Stomach (tissue), 4 donors: ENCODE data around the gene MCMBP.

Experiments
- CTCF ChIP-seq, 7 experiments: fragments of 450-650 bp in 4 of 7; fragments of 200-600 bp in 3 of 7; sonication (generic) in 3 of 7; IDR thresholded peaks; one replicate each; pipeline ENCODE4 v1.5.1; 2016 to 2019; ENCODE audit warnings: antibody characterized with exemption in 7 of 7, control low read depth in 2 of 7, mild to moderate bottlenecking in 1 of 7
- POLR2A ChIP-seq, 4 donors: fragments of 450-650 bp; IDR thresholded peaks; one replicate each; pipeline ENCODE4 v1.6.1; 2016; ENCODE audit warnings: antibody characterized with exemption in 4 of 4, control low read depth in 2 of 4, mild to moderate bottlenecking in 1 of 4, moderate library complexity in 1 of 4

DNA sequence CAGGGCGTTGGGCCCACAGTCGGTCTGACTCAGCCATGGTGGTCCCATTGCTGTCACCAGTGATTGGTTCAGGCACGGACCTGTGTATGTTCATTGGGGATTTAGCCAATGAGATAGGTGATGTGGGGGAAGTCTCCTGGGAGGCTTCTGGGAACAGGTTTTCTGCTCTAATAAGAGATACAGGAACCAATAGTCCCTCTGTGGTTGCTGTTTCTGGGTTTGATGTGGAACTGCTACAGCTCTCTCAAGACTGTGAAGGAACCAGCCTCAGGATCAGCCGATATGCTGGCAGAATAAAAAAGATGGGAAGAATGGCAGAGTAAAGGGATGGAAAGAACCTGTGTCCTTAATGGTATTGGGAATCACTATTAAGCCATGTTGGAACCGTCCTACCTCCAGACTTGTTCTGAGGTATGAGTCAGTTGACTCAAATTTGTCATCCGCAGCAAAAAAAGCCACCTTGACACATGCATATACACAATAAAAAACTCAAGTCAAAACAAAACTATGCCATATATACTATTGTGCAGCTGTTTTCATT is 70.6 kb downstream of the MCMBP start:
- no peak for TF ChIP-seq POLR2A (IDR thresholded peaks at IDR 0.05)
- no peak for TF ChIP-seq CTCF (IDR thresholded peaks at IDR 0.05)
